ENCODE data around the gene FALEC.

DNA sequence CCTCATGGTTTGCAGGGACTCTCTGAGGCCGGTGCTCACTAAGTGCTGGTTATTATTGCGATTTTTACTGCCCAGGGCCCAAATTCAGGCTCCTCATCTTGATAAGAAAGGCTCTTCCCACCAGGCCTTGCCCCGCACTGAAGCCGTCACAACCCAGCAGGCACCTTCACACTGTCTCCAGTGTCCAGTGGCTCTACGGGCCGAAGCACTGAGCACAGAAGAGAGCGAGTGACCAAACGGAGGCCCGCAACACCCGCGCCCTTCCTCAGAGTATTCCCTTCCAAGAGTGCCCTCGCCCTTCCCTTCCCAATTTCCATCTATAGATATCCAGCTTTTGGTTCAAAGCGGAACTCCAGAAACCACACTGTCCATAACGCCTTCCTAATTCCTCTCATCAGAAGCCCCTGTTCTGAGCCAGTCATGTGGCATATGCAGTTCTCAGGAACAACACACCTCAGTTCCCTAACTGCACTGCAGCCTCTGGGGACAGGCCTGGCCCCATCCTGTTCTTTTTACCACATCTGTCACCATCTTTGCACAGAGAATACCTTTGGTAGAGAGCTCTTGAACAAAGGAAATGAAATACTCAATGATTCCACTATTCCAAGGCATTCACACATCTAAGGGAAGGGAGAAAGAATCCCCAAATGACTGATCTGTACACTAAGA, 15.1 kb downstream of the FALEC start:
- TF ChIP-seq, protein P1, sequence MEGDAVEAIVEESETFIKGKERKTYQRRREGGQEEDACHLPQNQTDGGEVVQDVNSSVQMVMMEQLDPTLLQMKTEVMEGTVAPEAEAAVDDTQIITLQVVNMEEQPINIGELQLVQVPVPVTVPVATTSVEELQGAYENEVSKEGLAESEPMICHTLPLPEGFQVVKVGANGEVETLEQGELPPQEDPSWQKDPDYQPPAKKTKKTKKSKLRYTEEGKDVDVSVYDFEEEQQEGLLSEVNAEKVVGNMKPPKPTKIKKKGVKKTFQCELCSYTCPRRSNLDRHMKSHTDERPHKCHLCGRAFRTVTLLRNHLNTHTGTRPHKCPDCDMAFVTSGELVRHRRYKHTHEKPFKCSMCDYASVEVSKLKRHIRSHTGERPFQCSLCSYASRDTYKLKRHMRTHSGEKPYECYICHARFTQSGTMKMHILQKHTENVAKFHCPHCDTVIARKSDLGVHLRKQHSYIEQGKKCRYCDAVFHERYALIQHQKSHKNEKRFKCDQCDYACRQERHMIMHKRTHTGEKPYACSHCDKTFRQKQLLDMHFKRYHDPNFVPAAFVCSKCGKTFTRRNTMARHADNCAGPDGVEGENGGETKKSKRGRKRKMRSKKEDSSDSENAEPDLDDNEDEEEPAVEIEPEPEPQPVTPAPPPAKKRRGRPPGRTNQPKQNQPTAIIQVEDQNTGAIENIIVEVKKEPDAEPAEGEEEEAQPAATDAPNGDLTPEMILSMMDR (IDR thresholded peaks at IDR 0.05), result no peak
- TF ChIP-seq POLR2A (IDR thresholded peaks at IDR 0.05), result no peak

All from right lobe of liver (tissue), 4 donors.